OCI-LY7 (cell line): ENCODE results near the gene NISCH. TPM values are rescaled to one million over a fixed set of nuclear protein-coding genes. Genes with fewer than 3 reads are reported as not detected.

Experiments used
- BruUV-seq: library from RNA; stranded (reverse); fragments of 400-500 nt; replicated peaks from 2 replicates; lab custom pipeline; 2021; lab: Mats Ljungman, UMichigan
- CTCF ChIA-PET: fragments of 300-600 bp; sonication (Branson Sonifier 250); formaldehyde crosslinking; loops from one replicate; lab custom pipeline; 2022; ENCODE audit warnings: antibody characterized with exemption; ENCODE audit not compliant: unreplicated experiment; lab: Charles Lee
- POLR2A ChIA-PET: fragments of 300-600 bp; sonication (Branson Sonifier 250); formaldehyde crosslinking; loops from one replicate; lab custom pipeline; 2022; ENCODE audit warnings: antibody characterized with exemption; lab: Charles Lee
- DNase-seq: peaks from one replicate; pipeline ENCODE4 v3.0.0-alpha.2; 2015; ENCODE audit warnings: low spot score
- H2AFZ ChIP-seq: fragments of 200-600 bp; sonication (generic), shearing (Covaris generic); 2 replicates; pipeline ENCODE4 v1.6.1; 2014; ENCODE audit warnings: mild to moderate bottlenecking, antibody characterized with exemption, low read length, moderate library complexity
- H3K27ac ChIP-seq: fragments of 200-600 bp; sonication (generic); 2 replicates; pipeline ENCODE4 v1.5.1; 2014; ENCODE audit warnings: mixed run types, low read depth, mild to moderate bottlenecking, moderate library complexity, low read length, inconsistent platforms; ENCODE audit not compliant: poor library complexity, severe bottlenecking
- H3K36me3 ChIP-seq: fragments of 200-600 bp; sonication (generic); 2 replicates; pipeline ENCODE4 v1.6.1; 2014; ENCODE audit warnings: mild to moderate bottlenecking, antibody characterized with exemption, low read length, moderate library complexity, mixed read lengths; ENCODE audit not compliant: insufficient read depth
- H3K4me1 ChIP-seq: fragments of 200-600 bp; sonication (generic); 2 replicates; pipeline ENCODE4 v1.5.1; 2014; ENCODE audit warnings: mild to moderate bottlenecking, low read length; ENCODE audit not compliant: insufficient read depth, poor library complexity, severe bottlenecking
- H3K4me2 ChIP-seq: fragments of 200-600 bp; sonication (generic); 2 replicates; pipeline ENCODE4 v1.6.1; 2014; ENCODE audit warnings: mild to moderate bottlenecking, low read length
- H3K4me3 ChIP-seq: fragments of 200-600 bp; sonication (generic); 2 replicates; pipeline ENCODE4 v1.5.1; 2014; ENCODE audit warnings: mild to moderate bottlenecking, low read depth, low read length; ENCODE audit not compliant: poor library complexity, severe bottlenecking
- H3K79me2 ChIP-seq: fragments of 200-600 bp; sonication (generic); 2 replicates; pipeline ENCODE4 v1.6.1; 2016; ENCODE audit warnings: low read depth, mild to moderate bottlenecking, low read length, moderate library complexity, mixed read lengths; ENCODE audit not compliant: insufficient read depth
- H3K9me2 ChIP-seq: fragments of 200-600 bp; sonication (generic); 2 replicates; pipeline ENCODE4 v1.6.1; 2016; ENCODE audit warnings: mild to moderate bottlenecking, low read length, mixed read lengths; ENCODE audit not compliant: insufficient read depth
- H3K9me3 ChIP-seq: fragments of 200-600 bp; sonication (generic); 2 replicates; pipeline ENCODE4 v1.6.1; 2014; ENCODE audit warnings: mild to moderate bottlenecking, mixed run types, low read length, mixed read lengths
- H4K20me1 ChIP-seq: fragments of 200-600 bp; sonication (generic); 2 replicates; pipeline ENCODE4 v1.6.1; 2014; ENCODE audit warnings: mild to moderate bottlenecking, antibody characterized with exemption, low read length, moderate library complexity, mixed read lengths; ENCODE audit not compliant: insufficient read depth
- CTCF ChIP-seq: fragments of 200-600 bp; sonication (generic); conservative IDR thresholded peaks from 2 replicates; pipeline ENCODE4 v1.5.1; 2014; ENCODE audit warnings: mild to moderate bottlenecking, antibody characterized with exemption, low read length, moderate library complexity, mixed read lengths
- EZH2phosphoT487 ChIP-seq: fragments of 200-600 bp; sonication (generic); IDR thresholded peaks from 2 replicates; pipeline ENCODE4 v1.6.1; 2018; ENCODE audit warnings: low read depth, borderline replicate concordance, mild to moderate bottlenecking, mixed run types, antibody characterized with exemption, low read length, moderate library complexity, mixed read lengths
- intact Hi-C: fragments of 100-400 bp; cut with micrococcal nuclease; formaldehyde crosslinking; loops from one replicate; pipeline ENCODE4 v1.10.0; 2022; ENCODE audit not compliant: unreplicated experiment
- total RNA-seq, 2 experiments: library from RNA; depleted of rRNA in 1 of 2; stranded (reverse); fragments of >200 nt in 1 of 2; shearing (Covaris generic) in 1 of 2; gene quantifications; 2 replicates each; pipeline ENCODE4 v1.2.3, GENCODE V29; 2014 to 2022

The NISCH gene
- total RNA-seq, 2 experiments from 2014 or later = 60.5 to 73.3 TPM

GRCh38 chr3:52452126-52452525 lies 3.3 kb upstream of the NISCH start:
- H3K4me1 ChIP-seq = peaks cover 28% of the 10 kb centered on the region
- no peaks in the 10 kb centered on the region for H4K20me1 ChIP-seq
- POLR2A ChIA-PET = no interaction called here
- no peaks in the 10 kb centered on the region for H3K9me2 ChIP-seq
- H2AFZ ChIP-seq = no peak overlapping the region
- no peak overlapping the region for H3K27ac ChIP-seq
- intact Hi-C loops = no loop called here
- H3K36me3 ChIP-seq = no peaks in the 10 kb centered on the region
- H3K4me2 ChIP-seq = no peak overlapping the region
- no peaks in the 10 kb centered on the region for H3K9me3 ChIP-seq
- BruUV-seq = no TSS peak
- DNase-seq = no peak
- TF ChIP-seq CTCF (no peak), EZH2phosphoT487 (no peak)
- CTCF ChIA-PET = no interaction called here
- H3K79me2 ChIP-seq = peaks cover 13% of the 10 kb centered on the region; the same call in 1 of the 2 replicates
- no peak overlapping the region for H3K4me3 ChIP-seq

GRCh38 chr3:52452570-52453221 lies 2.7 kb upstream of the NISCH start:
- POLR2A ChIA-PET = interaction anchor here (1.2 kb wide), 1 partner anchor 34 kb away, joined by 5 read pairs; no protein-coding TSS in a partner anchor
- H4K20me1 ChIP-seq = no peaks in the 10 kb centered on the region
- peaks cover 4% of the 10 kb centered on the region; the same call in 1 of the 2 replicates for H3K36me3 ChIP-seq
- intact Hi-C loops = no loop called here
- no peaks in the 10 kb centered on the region for H3K9me2 ChIP-seq
- no peaks in the 10 kb centered on the region for H3K9me3 ChIP-seq
- H3K79me2 ChIP-seq = peaks cover 13% of the 10 kb centered on the region; the same call in 1 of the 2 replicates
- TF ChIP-seq EZH2phosphoT487 = no peak
- TF ChIP-seq CTCF = no peak
- no peak overlapping the region for H3K4me2 ChIP-seq
- CTCF ChIA-PET = no interaction called here
- no peak overlapping the region for H2AFZ ChIP-seq
- no peak overlapping the region for H3K4me3 ChIP-seq
- H3K27ac ChIP-seq = no peak overlapping the region
- H3K4me1 ChIP-seq = peaks cover 31% of the 10 kb centered on the region
- no TSS peak for BruUV-seq
- DNase-seq = no peak
